HG02870 (cell line): Measurements from ENCODE around the gene SETD3.
"Not testable (repeated sequence)": the region's sequence is repeated elsewhere in the genome, so short reads cannot be mapped to it uniquely, and the experiment has no call there.

Experiments
- ATAC-seq: cut with Tn5 transposase; IDR thresholded peaks from one replicate; pipeline ENCODE4 v1.9.1; 2021; ENCODE audit warnings: mild to moderate bottlenecking, moderate library complexity; ENCODE audit not compliant: unreplicated experiment

The SETD3 gene

GRCh38 chr14:99363616-99364290 lies 116.9 kb downstream of the SETD3 start:
- ATAC-seq = no peak

GRCh38 chr14:99363051-99363450 lies 117.6 kb downstream of the SETD3 start:
- ATAC-seq = no peak

GRCh38 chr14:99361596-99362215 lies 119.0 kb downstream of the SETD3 start:
- no peak for ATAC-seq

- no peak for ATAC-seq
Observed at GRCh38 chr14:99360774-99361595, 119.7 kb downstream of the SETD3 start.

GRCh38 chr14:99359906-99360305 lies 120.8 kb downstream of the SETD3 start:
- ATAC-seq = no peak

GRCh38 chr14:99357916-99358390 lies 122.7 kb downstream of the SETD3 start:
- no peak for ATAC-seq

- ATAC-seq = no peak
Observed at GRCh38 chr14:99357151-99357915, 123.3 kb downstream of the SETD3 start.

- ATAC-seq = no peak
Observed at GRCh38 chr14:99356031-99356608, 124.5 kb downstream of the SETD3 start.

- ATAC-seq = no peak
Observed at GRCh38 chr14:99354166-99354875, 126.3 kb downstream of the SETD3 start.

- no peak for ATAC-seq
Observed at GRCh38 chr14:99352688-99353280, 127.9 kb downstream of the SETD3 start.

GRCh38 chr14:99351166-99352007 lies 129.3 kb downstream of the SETD3 start:
- no peak for ATAC-seq

GRCh38 chr14:99350751-99351150 lies 129.9 kb downstream of the SETD3 start:
- no peak for ATAC-seq

- no peak for ATAC-seq
Observed at GRCh38 chr14:99349721-99350495, 130.8 kb downstream of the SETD3 start.

GRCh38 chr14:99348816-99349614 lies 131.6 kb downstream of the SETD3 start:
- no peak for ATAC-seq

- ATAC-seq = not testable (repeated sequence)
Observed at GRCh38 chr14:99348231-99348630, 132.4 kb downstream of the SETD3 start.
